Skeletal muscle tissue (tissue), 4 donors: ENCODE results near the gene SPI1. TPM values are rescaled to one million over a fixed set of nuclear protein-coding genes. Genes with fewer than 3 reads are reported as not detected.

Experiments
- H3K27ac ChIP-seq: one replicate; pipeline ENCODE4 v1.7.0; 2013; ENCODE audit warnings: mild to moderate bottlenecking, low read depth, low read length, inconsistent platforms
- H3K27me3 ChIP-seq, 3 donors: one replicate each; pipeline ENCODE4 v1.7.0; 2013; ENCODE audit warnings: low read length in 3 of 3; ENCODE audit not compliant: control insufficient read depth in 3 of 3, insufficient read depth in 3 of 3
- H3K36me3 ChIP-seq, 3 donors: one replicate each; pipeline ENCODE4 v1.7.0; 2013; ENCODE audit warnings: low read length in 3 of 3; ENCODE audit not compliant: control insufficient read depth in 3 of 3, insufficient read depth in 3 of 3
- H3K4me1 ChIP-seq, 3 donors: one replicate each; pipeline ENCODE4 v1.7.0; 2013; ENCODE audit warnings: low read length in 3 of 3, mild to moderate bottlenecking in 3 of 3; ENCODE audit not compliant: control insufficient read depth in 3 of 3, insufficient read depth in 3 of 3
- H3K4me3 ChIP-seq, 3 donors: one replicate each; pipeline ENCODE4 v1.7.0; 2013; ENCODE audit warnings: low read length in 3 of 3
- H3K9ac ChIP-seq, 3 donors: one replicate each; pipeline ENCODE4 v1.7.0; 2013; ENCODE audit warnings: low read length in 3 of 3, mild to moderate bottlenecking in 3 of 3, moderate library complexity in 2 of 3, low read depth in 1 of 3
- H3K9me3 ChIP-seq, 3 donors: one replicate each; pipeline ENCODE4 v1.7.0; 2013; ENCODE audit warnings: low read length in 3 of 3; ENCODE audit not compliant: control insufficient read depth in 3 of 3
- total RNA-seq: library from RNA; depleted of rRNA; stranded (reverse); fragments of >200 nt; gene quantifications from one replicate; pipeline ENCODE4 v1.2.3, GENCODE V29; 2014
- donor health status: Osteomylitis.

Gene SPI1
- total RNA-seq, 1 donor from 2014 or later = 2.6 TPM

GRCh38 chr11:47394322-47395222, 16.2 kb upstream of the SPI1 start:
- peak overlapping the region in 2 of 3 donors; percentile 56 to 62 for H3K9ac ChIP-seq
- H3K9me3 ChIP-seq = no peaks in the 10 kb centered on the region
- H3K27ac ChIP-seq = peak overlapping the region; percentile 82
- H3K36me3 ChIP-seq = no peaks in the 10 kb centered on the region
- H3K4me3 ChIP-seq = peak overlapping the region in 1 of 3 donors; percentile 36
- H3K27me3 ChIP-seq = no peaks in the 10 kb centered on the region
- H3K4me1 ChIP-seq = peaks cover 18 to 41% (median 24%) of the 10 kb centered on the region in 3 donors

GRCh38 chr11:47394050-47394321, 15.6 kb upstream of the SPI1 start:
- Histone ChIP-seq H3K4me1 (peaks cover 18 to 40% (median 24%) of the 10 kb centered on the region in 3 donors), H3K27ac (peak overlapping the region; percentile 82), H3K36me3 (no peaks in the 10 kb centered on the region), H3K9ac (peak overlapping the region; percentile 20 to 54 (median 32)), H3K9me3 (no peaks in the 10 kb centered on the region), H3K4me3 (peak overlapping the region in 1 of 3 donors; percentile 36), H3K27me3 (no peaks in the 10 kb centered on the region)

- Histone ChIP-seq H3K9ac (peak overlapping the region; percentile 32 to 68 (median 54)), H3K27me3 (no peaks in the 10 kb centered on the region), H3K4me1 (peaks cover 18 to 46% (median 24%) of the 10 kb centered on the region in 3 donors), H3K4me3 (peak overlapping the region in 1 of 3 donors; percentile 49), H3K9me3 (no peaks in the 10 kb centered on the region), H3K36me3 (no peaks in the 10 kb centered on the region), H3K27ac (peak overlapping the region; percentile 82)
These were observed 15.1 kb upstream of the SPI1 start for GRCh38 chr11:47393163-47394049.

- Histone ChIP-seq H3K4me3 (no peak overlapping the region), H3K9me3 (no peaks in the 10 kb centered on the region), H3K27me3 (no peaks in the 10 kb centered on the region), H3K9ac (no peak overlapping the region), H3K36me3 (no peaks in the 10 kb centered on the region), H3K4me1 (peaks cover 18 to 48% (median 24%) of the 10 kb centered on the region in 3 donors), H3K27ac (peak overlapping the region; percentile 82)
These were observed 14.3 kb upstream of the SPI1 start for GRCh38 chr11:47392546-47393162.

- Histone ChIP-seq H3K4me3 (no peak overlapping the region), H3K4me1 (peaks cover 18 to 48% (median 24%) of the 10 kb centered on the region in 3 donors), H3K9ac (no peak overlapping the region), H3K27me3 (no peaks in the 10 kb centered on the region), H3K36me3 (no peaks in the 10 kb centered on the region), H3K9me3 (no peaks in the 10 kb centered on the region), H3K27ac (peak overlapping the region; percentile 82)
These were observed 13.5 kb upstream of the SPI1 start for GRCh38 chr11:47391711-47392432.

GRCh38 chr11:47391077-47391583, 12.8 kb upstream of the SPI1 start:
- Histone ChIP-seq H3K27me3 (no peaks in the 10 kb centered on the region), H3K4me1 (peaks cover 18 to 48% (median 24%) of the 10 kb centered on the region in 3 donors), H3K9ac (no peak overlapping the region), H3K9me3 (no peaks in the 10 kb centered on the region), H3K27ac (peak overlapping the region; percentile 56), H3K36me3 (no peaks in the 10 kb centered on the region), H3K4me3 (no peak overlapping the region)

- no peak overlapping the region for H3K4me3 ChIP-seq
- no peak overlapping the region for H3K9ac ChIP-seq
- H3K4me1 ChIP-seq = peaks cover 18 to 42% (median 23%) of the 10 kb centered on the region in 3 donors
- H3K9me3 ChIP-seq = no peaks in the 10 kb centered on the region
- H3K36me3 ChIP-seq = no peaks in the 10 kb centered on the region
- peak overlapping the region; percentile 56 for H3K27ac ChIP-seq
- H3K27me3 ChIP-seq = no peaks in the 10 kb centered on the region
These were observed 12.0 kb upstream of the SPI1 start for GRCh38 chr11:47390422-47390760.

GRCh38 chr11:47389577-47390421, 11.5 kb upstream of the SPI1 start:
- H3K9me3 ChIP-seq = no peaks in the 10 kb centered on the region
- H3K27ac ChIP-seq = no peak overlapping the region
- H3K27me3 ChIP-seq = no peaks in the 10 kb centered on the region
- no peak overlapping the region for H3K9ac ChIP-seq
- H3K4me1 ChIP-seq = peaks cover 16 to 38% (median 22%) of the 10 kb centered on the region in 3 donors
- no peak overlapping the region for H3K4me3 ChIP-seq
- no peaks in the 10 kb centered on the region for H3K36me3 ChIP-seq
